Loucy (cell line): Measurements from ENCODE around the gene TRAPPC12.

Experiments used
- EZH2phosphoT487 ChIP-seq: fragments of 200-600 bp; IDR thresholded peaks from 2 replicates; pipeline ENCODE4 v1.6.1; 2018; ENCODE audit warnings: antibody characterized with exemption, mild to moderate bottlenecking, moderate library complexity, borderline replicate concordance
- TF ChIP-seq, protein P1 (sequence below): fragments of 200-600 bp; sonication (generic); conservative IDR thresholded peaks from 2 replicates; pipeline ENCODE4 v1.5.1; 2014; ENCODE audit warnings: mild to moderate bottlenecking, antibody characterized with exemption, low read length

DNA sequence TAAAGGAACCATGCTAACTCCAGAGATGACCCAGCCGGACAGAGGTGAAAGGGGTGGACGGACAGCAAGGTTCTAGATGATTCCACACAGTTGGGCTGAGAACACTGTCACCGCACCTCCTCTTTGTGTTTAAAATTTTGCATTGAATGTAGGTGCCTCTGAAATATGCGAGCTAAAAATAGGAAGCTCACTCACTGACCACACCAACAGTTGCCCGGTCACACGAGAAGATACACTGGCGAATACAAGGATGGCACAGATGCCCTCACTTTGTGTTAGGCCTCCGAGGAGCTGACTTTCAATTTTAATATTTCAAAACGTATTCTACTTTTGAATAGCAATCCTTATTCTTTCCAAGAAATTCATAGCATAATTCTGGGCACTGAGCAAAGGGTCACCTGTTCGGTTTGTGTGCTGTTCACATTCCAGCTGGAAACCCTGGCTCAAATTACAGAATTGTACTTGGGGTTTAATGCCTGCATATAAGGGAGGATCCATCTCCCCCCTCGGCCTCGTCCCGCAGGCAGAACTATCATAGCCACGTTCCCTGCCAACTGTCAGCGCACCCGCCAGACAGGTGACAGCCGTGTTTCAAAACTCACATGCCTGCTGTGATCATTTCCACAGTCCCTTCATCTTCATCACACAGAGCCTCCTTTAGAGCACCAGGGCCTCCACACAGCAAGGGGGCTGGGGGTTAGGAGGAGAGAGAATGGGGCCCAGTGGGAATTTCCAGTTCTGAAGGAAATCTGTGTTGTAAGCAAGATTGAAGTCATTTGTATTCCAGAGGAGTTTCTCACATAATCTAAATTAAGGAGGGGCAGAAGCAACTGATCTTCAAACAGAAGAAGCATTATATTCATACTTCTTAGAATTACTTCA, 91.6 kb downstream of the TRAPPC12 start:
- TF ChIP-seq EZH2phosphoT487: no peak
- TF ChIP-seq, protein P1, sequence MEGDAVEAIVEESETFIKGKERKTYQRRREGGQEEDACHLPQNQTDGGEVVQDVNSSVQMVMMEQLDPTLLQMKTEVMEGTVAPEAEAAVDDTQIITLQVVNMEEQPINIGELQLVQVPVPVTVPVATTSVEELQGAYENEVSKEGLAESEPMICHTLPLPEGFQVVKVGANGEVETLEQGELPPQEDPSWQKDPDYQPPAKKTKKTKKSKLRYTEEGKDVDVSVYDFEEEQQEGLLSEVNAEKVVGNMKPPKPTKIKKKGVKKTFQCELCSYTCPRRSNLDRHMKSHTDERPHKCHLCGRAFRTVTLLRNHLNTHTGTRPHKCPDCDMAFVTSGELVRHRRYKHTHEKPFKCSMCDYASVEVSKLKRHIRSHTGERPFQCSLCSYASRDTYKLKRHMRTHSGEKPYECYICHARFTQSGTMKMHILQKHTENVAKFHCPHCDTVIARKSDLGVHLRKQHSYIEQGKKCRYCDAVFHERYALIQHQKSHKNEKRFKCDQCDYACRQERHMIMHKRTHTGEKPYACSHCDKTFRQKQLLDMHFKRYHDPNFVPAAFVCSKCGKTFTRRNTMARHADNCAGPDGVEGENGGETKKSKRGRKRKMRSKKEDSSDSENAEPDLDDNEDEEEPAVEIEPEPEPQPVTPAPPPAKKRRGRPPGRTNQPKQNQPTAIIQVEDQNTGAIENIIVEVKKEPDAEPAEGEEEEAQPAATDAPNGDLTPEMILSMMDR: no peak
